C4-2B (cell line): ENCODE data around the gene COX5A.

ENCODE experiments used
- CTCF ChIP-seq: fragments of 450-650 bp; conservative IDR thresholded peaks from 2 replicates; pipeline ENCODE4 v1.5.1; 2017; ENCODE audit warnings: mild to moderate bottlenecking
- ZFX ChIP-seq: fragments of 450-650 bp; IDR thresholded peaks from 2 replicates; pipeline ENCODE4 v1.6.1; 2017

GRCh38 chr15:74958320-74958907 lies 20.5 kb upstream of the COX5A start:
- TF ChIP-seq CTCF (no peak), ZFX (no peak)
